Activated naive CD4-positive, alpha-beta T cell treated with anti-CD3 and anti-CD28 coated beads, Interleukin-2, amount 50 U/mL, for 24 hours (primary cell): Measurements from ENCODE around the gene C10orf105.
A peak's percentile ranks its signal among the peaks of the same experiment; 100 is the strongest.

Source experiments
- H3K27ac Mint-ChIP-seq: one replicate; pipeline ENCODE4 v1.8.0; 2021; ENCODE audit warnings: mild to moderate bottlenecking, mixed read lengths
- H3K27me3 Mint-ChIP-seq: one replicate; pipeline ENCODE4 v1.8.0; 2021; ENCODE audit warnings: mixed read lengths
- H3K36me3 Mint-ChIP-seq: one replicate; pipeline ENCODE4 v1.8.0; 2021; ENCODE audit warnings: mixed read lengths
- H3K4me1 Mint-ChIP-seq: one replicate; pipeline ENCODE4 v1.8.0; 2021; ENCODE audit warnings: mixed read lengths
- H3K4me3 Mint-ChIP-seq: one replicate; pipeline ENCODE4 v1.8.0; 2021; ENCODE audit warnings: mild to moderate bottlenecking, mixed read lengths
- H3K9me3 Mint-ChIP-seq: one replicate; pipeline ENCODE4 v1.8.0; 2021; ENCODE audit warnings: mixed read lengths

C10orf105 gene

DNA sequence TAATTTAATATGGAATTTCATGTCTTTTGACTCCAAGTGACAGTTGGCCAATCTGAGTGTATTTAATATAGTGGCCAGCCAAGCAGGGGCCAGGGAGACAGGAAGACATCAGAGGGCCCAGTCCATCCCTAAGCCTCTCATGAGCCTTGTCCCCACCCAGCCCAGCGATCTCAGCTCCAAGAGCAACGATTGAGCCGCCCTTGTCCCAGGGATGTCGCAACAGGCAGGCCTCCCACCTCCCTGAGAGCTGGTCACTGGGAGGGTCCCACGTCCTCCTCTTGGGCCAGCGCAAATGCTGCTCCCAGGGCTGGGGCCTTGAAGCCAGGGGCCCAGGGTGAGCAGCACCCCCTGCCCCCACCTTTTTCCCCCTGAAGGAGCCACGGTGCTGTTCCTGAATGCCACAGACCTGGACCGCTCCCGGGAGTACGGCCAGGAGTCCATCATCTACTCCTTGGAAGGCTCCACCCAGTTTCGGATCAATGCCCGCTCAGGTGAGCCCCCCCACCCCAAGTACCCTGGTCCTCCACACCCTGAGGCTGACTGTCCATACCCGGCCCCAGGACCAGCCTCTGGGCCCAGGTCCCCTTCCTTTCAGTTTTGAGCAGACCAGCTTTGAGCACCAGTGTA lies 29.4 kb downstream of the C10orf105 start:
- Mint-ChIP-seq H3K36me3 (peaks cover 3% of the 10 kb centered on the region), H3K27me3 (no peaks in the 10 kb centered on the region), H3K4me1 (peaks cover 18% of the 10 kb centered on the region), H3K27ac (no peak overlapping the region), H3K9me3 (no peaks in the 10 kb centered on the region), H3K4me3 (no peak overlapping the region)

DNA sequence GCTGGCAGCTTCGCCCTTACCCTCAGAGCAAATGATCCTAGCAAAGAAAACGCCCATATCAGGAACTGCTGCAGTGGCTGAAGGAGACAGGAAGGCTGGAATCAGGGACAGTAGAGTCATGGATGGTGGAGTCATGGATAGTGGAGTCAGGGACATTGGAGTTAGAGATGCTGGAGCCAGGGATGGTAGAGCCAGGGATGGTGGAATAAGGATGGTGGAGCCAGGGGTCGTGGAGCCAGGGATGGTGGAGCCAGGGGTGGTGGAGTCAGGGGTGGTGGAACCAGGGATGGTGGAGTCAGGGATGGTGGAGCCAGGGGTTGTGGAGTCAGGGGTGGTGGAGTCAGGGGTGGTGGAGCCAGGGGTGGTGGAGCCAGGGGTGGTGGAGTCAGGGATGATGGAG lies 31.3 kb downstream of the C10orf105 start:
- H3K9me3 Mint-ChIP-seq: no peaks in the 10 kb centered on the region

DNA sequence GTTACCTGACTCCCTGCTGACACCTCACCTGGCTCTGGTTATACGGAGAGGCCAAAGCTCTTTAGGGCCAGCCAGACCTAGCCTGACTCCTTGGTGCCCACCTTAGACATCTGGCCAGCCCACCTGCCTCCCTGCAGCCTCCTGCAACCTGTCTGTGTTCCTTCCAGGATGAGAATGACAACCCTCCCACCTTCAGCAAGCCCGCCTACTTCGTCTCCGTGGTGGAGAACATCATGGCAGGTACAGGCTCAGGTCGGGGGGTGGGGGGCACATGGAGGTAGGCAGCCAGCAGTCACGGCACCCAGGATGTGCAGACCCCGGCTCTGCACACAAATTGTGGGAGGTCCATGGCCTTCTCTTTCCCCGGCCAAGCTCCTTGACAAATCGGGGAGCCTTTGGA lies 32.1 kb downstream of the C10orf105 start:
- Mint-ChIP-seq H3K9me3 (no peaks in the 10 kb centered on the region), H3K4me3 (no peak overlapping the region), H3K4me1 (no peaks in the 10 kb centered on the region), H3K27ac (no peak overlapping the region), H3K27me3 (no peaks in the 10 kb centered on the region), H3K36me3 (peaks cover 3% of the 10 kb centered on the region)

More for the DNA sequence above, 31.3 kb downstream of the C10orf105 start:
- H3K36me3 Mint-ChIP-seq: peaks cover 3% of the 10 kb centered on the region
- H3K4me3 Mint-ChIP-seq: no peak overlapping the region
- H3K27ac Mint-ChIP-seq: peak overlapping the region; percentile 92
- no peaks in the 10 kb centered on the region for H3K4me1 Mint-ChIP-seq
- H3K27me3 Mint-ChIP-seq: no peaks in the 10 kb centered on the region

DNA sequence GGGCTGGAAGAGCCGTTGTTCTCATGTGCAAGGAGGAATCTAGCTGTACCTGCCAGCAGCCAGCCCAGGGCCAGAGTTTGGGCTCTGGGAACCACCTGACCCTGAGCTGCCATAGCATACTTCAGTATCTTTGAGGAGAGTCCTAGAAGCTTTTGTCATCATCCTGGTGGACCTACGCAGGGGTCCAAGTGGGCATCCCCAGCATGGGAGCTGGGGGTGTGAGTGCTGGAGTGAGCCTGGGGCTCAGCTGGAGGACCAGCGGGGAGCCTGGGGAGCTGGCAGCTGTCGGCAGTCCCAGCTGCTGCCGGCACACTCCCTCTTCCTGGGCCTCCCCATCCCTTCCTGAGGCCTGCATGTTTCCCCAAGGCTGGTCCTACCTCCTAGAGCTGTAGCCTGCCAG lies 32.5 kb downstream of the C10orf105 start:
- Mint-ChIP-seq H3K27me3 (no peaks in the 10 kb centered on the region), H3K36me3 (peaks cover 3% of the 10 kb centered on the region), H3K4me1 (no peaks in the 10 kb centered on the region), H3K4me3 (no peak overlapping the region), H3K9me3 (no peaks in the 10 kb centered on the region), H3K27ac (no peak overlapping the region)

DNA sequence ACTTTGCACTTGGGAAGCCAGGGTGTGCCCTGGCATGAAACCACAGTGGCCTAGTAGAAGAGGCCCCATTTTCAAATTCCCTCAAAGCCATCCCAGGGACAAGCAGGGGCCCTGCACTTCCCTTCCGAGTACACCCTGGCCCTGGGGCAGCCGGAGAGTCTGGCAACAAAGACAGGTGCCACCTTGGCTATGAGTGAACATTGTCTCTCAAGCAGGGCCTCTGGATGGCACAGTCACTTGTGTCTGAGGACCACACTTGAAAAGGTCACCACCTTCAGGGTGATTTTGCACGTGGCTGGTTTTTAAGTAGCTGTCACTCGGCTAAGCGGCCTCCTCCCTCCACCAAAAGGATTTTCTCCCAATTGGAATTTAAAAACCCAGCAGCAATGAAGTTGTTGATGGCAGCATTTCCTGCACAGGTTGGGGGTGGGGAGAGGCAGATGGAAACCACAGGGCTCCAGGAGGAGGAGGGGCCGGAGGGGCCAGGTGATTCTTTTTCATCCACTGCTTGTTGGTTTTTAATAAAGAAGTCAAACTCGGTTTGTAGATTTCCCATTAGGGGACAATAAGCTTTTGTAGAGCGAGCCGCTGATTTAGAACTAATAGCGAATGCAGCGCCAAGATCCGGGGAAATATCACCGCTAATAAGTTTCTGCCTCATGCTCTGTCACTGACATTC lies 33.9 kb downstream of the C10orf105 start:
- Mint-ChIP-seq H3K27ac (no peak overlapping the region), H3K36me3 (peaks cover 3% of the 10 kb centered on the region), H3K27me3 (no peaks in the 10 kb centered on the region), H3K4me3 (no peak overlapping the region), H3K4me1 (no peaks in the 10 kb centered on the region), H3K9me3 (no peaks in the 10 kb centered on the region)

DNA sequence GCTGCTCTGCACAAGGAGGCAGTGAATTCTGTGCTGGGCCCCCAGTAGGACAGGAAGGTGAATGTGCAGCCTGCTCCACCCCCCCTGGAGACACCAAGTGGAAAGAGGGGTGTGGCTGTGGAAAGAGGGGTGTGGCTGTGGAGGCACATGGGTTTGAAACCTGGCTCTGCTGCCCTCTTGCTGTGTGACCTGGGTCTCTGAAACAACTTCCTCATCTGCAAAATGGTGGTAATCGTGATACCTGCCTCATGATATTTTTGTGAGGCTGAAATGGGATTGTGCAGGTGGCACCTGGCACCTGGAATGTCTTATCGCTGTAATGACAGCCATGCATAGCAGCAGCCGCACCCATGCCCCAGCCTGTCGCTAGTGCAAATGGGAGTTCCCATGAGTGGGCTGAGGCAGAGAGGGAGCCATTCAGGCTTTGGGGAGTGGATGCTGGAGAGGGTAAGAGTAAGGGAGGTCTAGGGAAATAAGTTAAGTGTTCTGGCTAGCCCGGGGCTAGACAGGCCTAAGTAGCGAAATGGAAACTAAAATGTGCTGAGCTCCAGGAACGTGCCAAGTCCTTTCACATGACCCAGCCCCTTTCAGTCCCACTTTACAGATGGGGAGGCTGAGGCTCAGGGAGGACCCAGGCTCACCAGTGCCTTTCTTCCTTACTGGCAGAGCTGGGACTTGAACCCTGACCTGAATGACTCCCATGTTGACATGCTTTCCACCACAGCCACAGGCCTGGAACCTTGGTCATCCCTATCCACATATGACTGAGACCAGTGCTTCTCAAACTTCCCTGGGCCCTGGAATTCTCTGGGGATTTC lies 35.0 kb downstream of the C10orf105 start:
- H3K27ac Mint-ChIP-seq: no peak overlapping the region
- H3K27me3 Mint-ChIP-seq: no peaks in the 10 kb centered on the region
- peaks cover 3% of the 10 kb centered on the region for H3K36me3 Mint-ChIP-seq
- H3K4me3 Mint-ChIP-seq: no peak overlapping the region
- H3K4me1 Mint-ChIP-seq: no peaks in the 10 kb centered on the region
- no peaks in the 10 kb centered on the region for H3K9me3 Mint-ChIP-seq

DNA sequence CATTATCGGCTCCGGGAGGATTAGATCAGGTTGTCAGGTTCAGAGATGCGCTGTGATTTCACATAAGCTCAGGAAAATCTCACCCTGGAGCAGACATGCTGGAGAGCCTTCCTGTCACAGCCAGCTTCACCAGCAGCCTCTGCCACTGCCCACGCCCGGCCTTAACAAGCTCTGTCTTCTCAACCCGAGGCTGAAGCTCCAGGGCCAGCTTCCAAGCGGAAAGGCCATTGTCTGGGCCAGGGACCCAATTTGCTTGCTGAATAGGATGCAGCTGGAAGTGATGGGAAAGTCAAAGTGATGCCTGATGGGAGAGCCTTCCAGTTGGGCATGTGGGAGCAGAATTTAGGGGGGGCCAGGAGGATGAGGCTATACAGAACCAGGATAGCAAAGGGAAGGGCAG lies 36.3 kb downstream of the C10orf105 start:
- Mint-ChIP-seq H3K4me3 (no peak overlapping the region), H3K9me3 (no peaks in the 10 kb centered on the region), H3K36me3 (peaks cover 3% of the 10 kb centered on the region), H3K27me3 (no peaks in the 10 kb centered on the region), H3K27ac (no peak overlapping the region), H3K4me1 (no peaks in the 10 kb centered on the region)

DNA sequence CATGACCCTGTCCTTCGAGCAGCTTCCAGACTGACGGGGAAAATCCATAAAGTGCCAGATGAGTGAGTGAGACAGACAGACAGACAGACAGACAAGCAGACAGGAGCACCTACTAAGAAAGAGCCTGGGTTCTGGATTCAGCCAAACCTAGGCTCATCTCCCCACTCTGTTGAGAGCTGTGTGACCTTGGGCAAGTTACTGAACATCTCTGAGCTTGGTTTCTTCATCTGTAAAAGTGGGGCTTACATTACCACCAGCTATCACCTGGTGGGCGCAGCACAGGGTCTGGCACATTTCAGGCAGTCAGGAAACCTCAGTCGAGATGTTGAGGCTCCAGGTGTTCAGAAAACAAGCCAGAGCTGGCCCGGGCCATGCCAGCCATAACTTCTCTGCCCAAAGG lies 37.6 kb downstream of the C10orf105 start:
- no peak overlapping the region for H3K4me3 Mint-ChIP-seq
- no peaks in the 10 kb centered on the region for H3K9me3 Mint-ChIP-seq
- no peaks in the 10 kb centered on the region for H3K4me1 Mint-ChIP-seq
- no peaks in the 10 kb centered on the region for H3K36me3 Mint-ChIP-seq
- no peak overlapping the region for H3K27ac Mint-ChIP-seq
- no peaks in the 10 kb centered on the region for H3K27me3 Mint-ChIP-seq

DNA sequence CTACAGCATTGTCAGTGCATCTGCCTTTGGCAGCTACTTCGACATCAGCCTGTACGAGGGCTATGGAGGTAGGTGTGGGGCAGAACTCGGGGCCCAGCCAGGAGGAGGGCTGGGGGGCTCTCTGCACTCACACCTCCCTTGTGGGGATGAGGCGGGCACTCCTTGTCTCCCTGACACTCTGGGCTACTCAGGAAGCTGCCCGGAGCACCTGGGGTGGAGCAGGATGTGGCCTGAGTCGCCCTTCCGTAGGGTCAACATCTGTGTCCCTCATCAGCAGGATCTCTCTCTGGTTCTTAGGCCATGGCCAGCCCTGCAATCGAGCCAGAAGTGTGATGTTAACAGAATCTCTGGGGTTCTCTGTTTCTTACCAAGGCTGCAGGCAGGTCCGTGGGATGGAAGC lies 40.2 kb downstream of the C10orf105 start:
- H3K4me3 Mint-ChIP-seq: no peak overlapping the region
- H3K9me3 Mint-ChIP-seq: no peaks in the 10 kb centered on the region
- H3K27me3 Mint-ChIP-seq: no peaks in the 10 kb centered on the region
- H3K36me3 Mint-ChIP-seq: no peaks in the 10 kb centered on the region
- H3K27ac Mint-ChIP-seq: no peak overlapping the region
- no peaks in the 10 kb centered on the region for H3K4me1 Mint-ChIP-seq

DNA sequence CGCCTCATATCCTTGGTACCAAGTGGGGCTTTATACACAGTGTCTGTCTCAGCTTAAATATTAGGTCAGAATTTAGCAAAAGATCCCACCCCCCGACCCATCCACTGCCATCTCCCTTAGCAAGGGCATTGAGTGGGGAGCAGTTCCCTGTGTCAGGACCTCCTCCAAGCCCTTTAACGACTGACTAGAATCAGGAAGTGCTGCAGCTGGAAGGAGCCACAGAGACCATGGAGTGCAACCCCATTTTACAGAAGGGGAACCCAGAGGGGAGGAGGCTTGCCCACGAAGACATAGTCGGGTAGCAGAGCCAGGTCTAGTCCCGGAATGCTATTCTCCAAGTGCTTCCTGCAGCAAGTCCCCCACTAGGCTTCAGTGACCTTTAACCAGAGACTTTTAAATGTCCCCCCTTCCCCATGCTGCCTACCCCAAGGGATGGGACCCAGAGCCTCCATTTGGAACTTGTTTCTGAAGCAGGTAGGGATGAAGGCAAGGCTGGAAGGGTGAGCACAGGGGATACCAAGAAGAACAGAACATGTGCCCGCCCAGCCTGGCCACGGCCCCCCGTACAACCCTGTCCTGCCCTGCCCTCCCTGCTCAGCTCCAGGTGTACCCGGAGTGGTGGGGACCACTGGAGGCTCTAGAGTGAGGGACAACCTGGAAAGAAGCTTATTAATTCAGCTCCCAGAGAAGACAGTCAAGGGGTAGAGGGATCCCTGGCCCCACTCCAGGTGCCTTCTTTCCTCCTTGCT lies 41.3 kb downstream of the C10orf105 start:
- no peak overlapping the region for H3K27ac Mint-ChIP-seq
- H3K36me3 Mint-ChIP-seq: no peaks in the 10 kb centered on the region
- no peak overlapping the region for H3K4me3 Mint-ChIP-seq
- no peaks in the 10 kb centered on the region for H3K4me1 Mint-ChIP-seq
- no peaks in the 10 kb centered on the region for H3K9me3 Mint-ChIP-seq
- no peaks in the 10 kb centered on the region for H3K27me3 Mint-ChIP-seq

DNA sequence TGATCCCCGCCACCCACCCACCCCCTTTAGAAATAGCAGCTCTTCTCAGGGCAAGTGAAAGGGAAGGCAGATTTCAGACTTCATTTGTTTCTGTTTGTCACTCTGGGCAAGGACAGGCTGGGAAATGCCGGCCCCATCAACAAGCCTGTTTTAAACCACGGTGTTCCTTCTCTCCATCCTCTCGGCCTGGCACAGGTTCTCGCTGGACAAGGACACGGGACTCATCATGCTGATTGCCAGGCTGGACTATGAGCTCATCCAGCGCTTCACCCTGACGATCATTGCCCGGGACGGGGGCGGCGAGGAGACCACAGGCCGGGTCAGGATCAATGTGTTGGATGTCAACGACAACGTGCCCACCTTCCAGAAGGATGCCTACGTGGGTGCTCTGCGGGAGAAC lies 42.3 kb downstream of the C10orf105 start:
- no peaks in the 10 kb centered on the region for H3K4me1 Mint-ChIP-seq
- H3K9me3 Mint-ChIP-seq: no peaks in the 10 kb centered on the region
- H3K27ac Mint-ChIP-seq: no peak overlapping the region
- no peak overlapping the region for H3K4me3 Mint-ChIP-seq
- H3K27me3 Mint-ChIP-seq: no peaks in the 10 kb centered on the region
- no peaks in the 10 kb centered on the region for H3K36me3 Mint-ChIP-seq

DNA sequence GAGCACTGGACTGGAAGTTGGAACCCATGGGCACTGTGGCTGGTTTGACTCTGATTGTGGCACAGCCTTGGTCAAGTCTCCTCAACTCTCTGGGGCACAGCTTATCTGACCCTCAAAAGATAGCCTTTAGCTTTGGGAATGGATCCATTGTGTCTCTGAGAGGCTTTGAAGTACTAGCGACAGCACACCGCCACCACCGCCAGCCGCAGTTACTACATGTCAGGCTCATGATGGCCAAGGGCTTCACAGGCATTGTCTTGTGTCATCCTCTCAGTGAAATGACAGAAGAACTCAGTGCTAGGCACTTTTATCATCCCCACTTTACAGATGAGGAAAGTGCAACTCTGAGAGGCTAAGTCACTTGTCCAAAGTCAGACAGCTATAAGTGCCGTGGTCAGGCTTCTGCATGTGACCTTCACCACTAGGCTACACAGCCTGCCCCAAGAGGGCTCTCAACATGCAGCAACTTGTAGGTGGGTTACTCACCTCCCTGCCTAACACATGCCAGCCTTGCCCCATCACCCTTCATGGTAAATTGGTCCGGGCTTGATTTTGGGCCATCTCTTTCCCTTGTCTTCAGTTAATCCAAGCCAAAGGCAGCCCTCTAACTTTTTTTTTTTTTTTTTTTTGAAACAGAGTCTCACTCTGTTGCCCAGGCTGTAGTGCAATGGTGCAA lies 44.1 kb downstream of the C10orf105 start:
- Mint-ChIP-seq H3K4me1 (no peaks in the 10 kb centered on the region), H3K9me3 (no peaks in the 10 kb centered on the region)

DNA sequence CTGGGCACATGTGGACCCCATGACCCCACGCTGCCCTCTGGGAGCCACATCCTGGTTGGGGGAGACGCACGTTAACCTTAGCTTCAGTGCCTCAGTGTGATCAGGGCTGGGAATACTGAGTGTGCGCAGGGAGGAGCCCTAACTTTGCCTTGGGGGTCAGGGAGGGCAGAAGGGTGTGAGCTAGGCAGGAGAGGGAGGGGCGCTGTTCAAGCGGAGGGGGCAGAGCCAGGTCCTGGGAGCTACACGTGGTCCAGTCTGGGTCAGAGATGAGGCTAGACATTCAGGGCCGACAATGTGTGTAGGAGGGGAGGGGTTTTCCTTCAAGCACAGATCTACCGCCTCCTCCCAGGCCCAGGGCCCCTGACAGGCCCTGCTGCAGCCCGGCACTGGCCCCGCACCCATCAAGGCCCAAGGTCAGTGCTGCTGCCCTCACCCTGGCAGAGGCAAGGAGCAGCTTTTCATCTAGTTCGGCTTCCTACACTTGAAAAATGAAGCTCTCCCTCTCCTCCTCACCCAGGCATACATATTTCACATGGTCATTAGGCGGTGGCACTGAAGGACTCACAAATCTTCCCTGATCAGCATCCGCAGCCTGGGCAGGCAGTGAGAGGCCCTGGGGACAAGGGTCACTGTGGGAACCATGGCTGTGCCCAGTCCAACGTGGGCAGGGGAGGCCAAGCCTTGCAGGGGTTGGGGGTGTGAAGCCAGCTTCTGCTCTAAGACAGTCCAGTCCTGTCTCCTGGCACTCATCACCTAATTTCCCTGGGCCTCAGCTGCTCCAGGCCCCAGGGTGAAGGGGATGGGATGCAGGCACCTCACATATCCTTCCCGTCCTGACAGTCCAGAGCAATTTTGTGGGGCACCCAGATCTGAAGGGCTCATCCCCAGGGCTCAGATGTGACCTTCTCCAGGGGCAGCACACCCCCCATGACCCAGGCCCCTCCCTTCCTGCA lies 47.3 kb downstream of the C10orf105 start:
- H3K4me3 Mint-ChIP-seq: no peak overlapping the region
- peaks cover 9% of the 10 kb centered on the region for H3K4me1 Mint-ChIP-seq
- H3K9me3 Mint-ChIP-seq: no peaks in the 10 kb centered on the region
- H3K27ac Mint-ChIP-seq: no peak overlapping the region
- no peaks in the 10 kb centered on the region for H3K36me3 Mint-ChIP-seq
- H3K27me3 Mint-ChIP-seq: no peaks in the 10 kb centered on the region

More for the DNA sequence above, 44.1 kb downstream of the C10orf105 start:
- H3K27me3 Mint-ChIP-seq: no peaks in the 10 kb centered on the region
- H3K27ac Mint-ChIP-seq: no peak overlapping the region
- no peak overlapping the region for H3K4me3 Mint-ChIP-seq
- no peaks in the 10 kb centered on the region for H3K36me3 Mint-ChIP-seq

DNA sequence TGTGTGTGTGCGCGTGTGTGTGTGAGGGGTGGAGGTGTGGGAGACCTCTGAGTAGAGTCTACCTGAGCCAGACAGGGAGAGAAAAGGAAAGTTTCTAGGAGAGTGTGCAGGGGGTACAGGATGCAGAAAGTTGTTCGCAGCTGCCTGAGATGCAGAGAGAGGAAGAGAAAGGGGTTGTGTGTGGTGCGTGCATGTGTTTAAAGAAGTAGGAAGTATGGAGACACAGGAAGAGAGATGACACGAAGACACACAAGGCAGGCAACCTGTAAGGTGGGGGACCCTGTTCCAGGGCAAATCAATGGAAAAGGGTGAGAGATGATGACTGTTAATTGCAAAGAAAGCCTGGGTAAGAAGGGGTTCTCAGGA lies 52.2 kb downstream of the C10orf105 start:
- Mint-ChIP-seq H3K27ac (peak overlapping the region; percentile 10), H3K36me3 (no peaks in the 10 kb centered on the region), H3K4me3 (no peak overlapping the region), H3K4me1 (peaks cover 18% of the 10 kb centered on the region), H3K27me3 (no peaks in the 10 kb centered on the region), H3K9me3 (no peaks in the 10 kb centered on the region)
